Gastrocnemius medialis (tissue), 4 donors: ENCODE results near the gene KCNQ5.

ENCODE experiments used
- POLR2A ChIP-seq, 2 donors: fragments of 450-650 bp; IDR thresholded peaks; one replicate each; pipeline ENCODE4 v1.6.1; 2017; ENCODE audit warnings: antibody characterized with exemption in 2 of 2, mild to moderate bottlenecking in 2 of 2, moderate library complexity in 2 of 2
- TF ChIP-seq, protein P1 (sequence below), 5 experiments: fragments of 450-650 bp in 3 of 5; fragments of 200-600 bp in 2 of 5; sonication (generic) in 2 of 5; IDR thresholded peaks in 4 of 5; conservative IDR thresholded peaks in 1 of 5; 1 replicate in 4 of 5; 2 replicates in 1 of 5; pipeline ENCODE4 v1.5.1; 2016 to 2019; ENCODE audit warnings: antibody characterized with exemption in 5 of 5, mild to moderate bottlenecking in 3 of 5, moderate library complexity in 3 of 5

DNA sequence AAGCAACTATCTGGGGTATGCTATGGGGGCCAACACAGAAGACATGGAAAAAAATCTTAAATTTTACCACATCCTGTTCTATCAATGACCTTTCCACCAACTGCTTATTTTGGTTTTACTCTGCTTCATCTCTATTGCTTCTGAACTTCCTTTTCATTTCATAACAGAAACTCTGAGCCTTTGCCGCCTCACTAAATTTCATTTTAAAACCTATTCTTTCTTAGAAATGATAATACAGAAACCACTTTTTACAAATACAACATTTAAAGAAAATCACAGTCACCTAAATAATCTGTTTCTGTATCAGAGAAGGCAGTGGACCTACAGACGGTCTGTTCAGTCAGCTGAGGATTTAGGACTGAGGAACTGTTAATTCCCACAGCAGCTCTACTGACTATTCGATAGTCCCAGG, 117.5 kb downstream of the KCNQ5 start:
- TF ChIP-seq, protein P1, sequence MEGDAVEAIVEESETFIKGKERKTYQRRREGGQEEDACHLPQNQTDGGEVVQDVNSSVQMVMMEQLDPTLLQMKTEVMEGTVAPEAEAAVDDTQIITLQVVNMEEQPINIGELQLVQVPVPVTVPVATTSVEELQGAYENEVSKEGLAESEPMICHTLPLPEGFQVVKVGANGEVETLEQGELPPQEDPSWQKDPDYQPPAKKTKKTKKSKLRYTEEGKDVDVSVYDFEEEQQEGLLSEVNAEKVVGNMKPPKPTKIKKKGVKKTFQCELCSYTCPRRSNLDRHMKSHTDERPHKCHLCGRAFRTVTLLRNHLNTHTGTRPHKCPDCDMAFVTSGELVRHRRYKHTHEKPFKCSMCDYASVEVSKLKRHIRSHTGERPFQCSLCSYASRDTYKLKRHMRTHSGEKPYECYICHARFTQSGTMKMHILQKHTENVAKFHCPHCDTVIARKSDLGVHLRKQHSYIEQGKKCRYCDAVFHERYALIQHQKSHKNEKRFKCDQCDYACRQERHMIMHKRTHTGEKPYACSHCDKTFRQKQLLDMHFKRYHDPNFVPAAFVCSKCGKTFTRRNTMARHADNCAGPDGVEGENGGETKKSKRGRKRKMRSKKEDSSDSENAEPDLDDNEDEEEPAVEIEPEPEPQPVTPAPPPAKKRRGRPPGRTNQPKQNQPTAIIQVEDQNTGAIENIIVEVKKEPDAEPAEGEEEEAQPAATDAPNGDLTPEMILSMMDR (IDR thresholded peaks at IDR 0.05 in 4 of 5, conservative IDR thresholded peaks at IDR 0.05 in 1 of 5), result no peak
- TF ChIP-seq POLR2A (IDR thresholded peaks at IDR 0.05), result no peak
